IMR-90 (cell line): ENCODE results near the gene RAB9B. TPM values are rescaled to one million over a fixed set of nuclear protein-coding genes. Genes with fewer than 3 reads are reported as not detected.

ENCODE experiments used
- ATAC-seq: fragments of 200-7000 bp; cut with Tn5 transposase; 2 replicates; pipeline ENCODE4 v1.9.1; 2020; ENCODE audit warnings: low read depth, mild to moderate bottlenecking, moderate library complexity
- BruUV-seq: library from RNA; stranded (reverse); fragments of 400-500 nt; replicated peaks from 2 replicates; lab custom pipeline; 2021; lab: Mats Ljungman, UMichigan
- CTCF ChIA-PET: fragments of 300-600 bp; formaldehyde crosslinking; extraction: SDS; loops from one replicate; lab custom pipeline; 2021; ENCODE audit warnings: antibody characterized with exemption; lab: Yijun Ruan, JAX
- POLR2A ChIA-PET: fragments of 300-600 bp; sonication (Branson Sonifier 250); formaldehyde crosslinking; loops from one replicate; lab custom pipeline; 2022; ENCODE audit warnings: antibody characterized with exemption; ENCODE audit not compliant: unreplicated experiment; lab: Charles Lee
- DNase-seq: peaks from one replicate; pipeline ENCODE4 v3.0.0; 2013
- H2AFZ ChIP-seq: replicated peaks from 2 replicates; pipeline ENCODE3; 2013; ENCODE audit warnings: low read length, mild to moderate bottlenecking; ENCODE audit not compliant: poor library complexity
- H2AK5ac ChIP-seq: 2 replicates; pipeline ENCODE4 v1.6.1; 2013; ENCODE audit warnings: low read depth, low read length, inconsistent platforms
- H2AK9ac ChIP-seq: replicated peaks from 2 replicates; pipeline ENCODE3; 2013; ENCODE audit warnings: mild to moderate bottlenecking, low read depth, low read length, moderate library complexity; ENCODE audit not compliant: poor library complexity
- H2BK120ac ChIP-seq: 2 replicates; pipeline ENCODE4 v1.6.1; 2013; ENCODE audit warnings: low read depth, low read length, inconsistent platforms
- H2BK15ac ChIP-seq: 3 replicates; pipeline ENCODE4 v1.6.1; 2013; ENCODE audit warnings: low read depth, low read length, inconsistent platforms
- H2BK20ac ChIP-seq: 2 replicates; pipeline ENCODE4 v1.6.1; 2013; ENCODE audit warnings: low read depth, mild to moderate bottlenecking, inconsistent platforms, low read length, moderate library complexity
- H2BK5ac ChIP-seq: 2 replicates; pipeline ENCODE4 v1.6.1; 2013; ENCODE audit warnings: mild to moderate bottlenecking, low read depth, low read length, inconsistent platforms; ENCODE audit not compliant: poor library complexity, severe bottlenecking
- H3K14ac ChIP-seq: replicated peaks from 2 replicates; pipeline ENCODE4 v1.6.1; 2013; ENCODE audit warnings: low read depth, low read length, inconsistent platforms
- H3K18ac ChIP-seq: 2 replicates; pipeline ENCODE4 v1.6.1; 2013; ENCODE audit warnings: low read depth, low read length, control low read depth
- H3K23ac ChIP-seq: 2 replicates; pipeline ENCODE4 v1.6.1; 2013; ENCODE audit warnings: low read depth, low read length, inconsistent platforms
- H3K27ac ChIP-seq: 2 replicates; pipeline ENCODE4 v1.5.1; 2013; ENCODE audit warnings: mild to moderate bottlenecking, control low read depth, low read length; ENCODE audit not compliant: insufficient read depth
- H3K27me3 ChIP-seq: 2 replicates; pipeline ENCODE4 v1.6.1; 2013; ENCODE audit warnings: low read length; ENCODE audit not compliant: control insufficient read depth, insufficient read depth
- H3K36me3 ChIP-seq: 2 replicates; pipeline ENCODE4 v1.6.1; 2013; ENCODE audit warnings: low read length, mixed read lengths; ENCODE audit not compliant: control insufficient read depth, insufficient read depth
- H3K4ac ChIP-seq: 2 replicates; pipeline ENCODE4 v1.6.1; 2013; ENCODE audit warnings: low read depth, low read length, inconsistent platforms
- H3K4me1 ChIP-seq: 2 replicates; pipeline ENCODE4 v1.6.1; 2013; ENCODE audit warnings: low read length, mixed read lengths; ENCODE audit not compliant: control insufficient read depth, insufficient read depth
- H3K4me2 ChIP-seq: 2 replicates; pipeline ENCODE4 v1.6.1; 2013; ENCODE audit warnings: low read depth, mild to moderate bottlenecking, control low read depth, low read length, moderate library complexity
- H3K4me3 ChIP-seq: 2 replicates; pipeline ENCODE4 v1.5.1; 2013; ENCODE audit warnings: low read depth, mild to moderate bottlenecking, control low read depth, low read length, moderate library complexity; ENCODE audit not compliant: insufficient read depth
- H3K56ac ChIP-seq: 2 replicates; pipeline ENCODE4 v1.6.1; 2013; ENCODE audit warnings: low read length, inconsistent platforms; ENCODE audit not compliant: insufficient read depth; ENCODE audit errors: extremely low read depth
- H3K79me1 ChIP-seq, 2 experiments: 2 replicates each; pipeline ENCODE4 v1.6.1; 2013; ENCODE audit warnings: low read length in 2 of 2, inconsistent platforms in 1 of 2, low read depth in 1 of 2
- H3K9ac ChIP-seq: 2 replicates; pipeline ENCODE4 v1.6.1; 2013; ENCODE audit warnings: low read depth, low read length, control low read depth
- H3K9me1 ChIP-seq: 2 replicates; pipeline ENCODE4 v1.6.1; 2013; ENCODE audit warnings: low read length, inconsistent platforms; ENCODE audit not compliant: insufficient read depth
- H3K9me3 ChIP-seq: 2 replicates; pipeline ENCODE4 v1.6.1; 2013; ENCODE audit warnings: low read length; ENCODE audit not compliant: control insufficient read depth, insufficient read depth
- H4K20me1 ChIP-seq: 2 replicates; pipeline ENCODE4 v1.6.1; 2013; ENCODE audit warnings: low read length, inconsistent platforms; ENCODE audit not compliant: insufficient read depth
- H4K5ac ChIP-seq: 2 replicates; pipeline ENCODE4 v1.6.1; 2013; ENCODE audit warnings: mild to moderate bottlenecking, low read depth, low read length, control low read depth
- H4K8ac ChIP-seq, 2 experiments: 2 replicates each; pipeline ENCODE4 v1.6.1; 2013; ENCODE audit warnings: low read depth in 2 of 2, low read length in 2 of 2, control low read depth in 1 of 2, inconsistent platforms in 1 of 2
- H4K91ac ChIP-seq: 2 replicates; pipeline ENCODE4 v1.6.1; 2013; ENCODE audit warnings: low read depth, low read length, inconsistent platforms; ENCODE audit not compliant: insufficient read depth
- BHLHE40 ChIP-seq: fragments of 150-350 bp; IDR thresholded peaks from 2 replicates; pipeline ENCODE4 v1.6.1; 2016; ENCODE audit warnings: mild to moderate bottlenecking, low read depth, low read length
- CEBPB ChIP-seq: IDR thresholded peaks from 2 replicates; pipeline ENCODE4 v1.6.1; 2012; ENCODE audit warnings: low read depth, low read length, improper control_type of control experiment
- CHD1 ChIP-seq: IDR thresholded peaks from 2 replicates; pipeline ENCODE4 v1.6.1; 2012; ENCODE audit warnings: low read depth, low read length, improper control_type of control experiment
- FOS ChIP-seq: fragments of 150-350 bp; IDR thresholded peaks from 2 replicates; pipeline ENCODE4 v1.6.1; 2016; ENCODE audit warnings: low read depth, low read length
- MAFK ChIP-seq: IDR thresholded peaks from 2 replicates; pipeline ENCODE4 v1.6.1; 2012; ENCODE audit warnings: low read depth, low read length, improper control_type of control experiment
- MAZ ChIP-seq: IDR thresholded peaks from 2 replicates; pipeline ENCODE4 v1.6.1; 2012; ENCODE audit warnings: low read depth, mild to moderate bottlenecking, low read length, improper control_type of control experiment, moderate library complexity, borderline replicate concordance
- MXI1 ChIP-seq: IDR thresholded peaks from 2 replicates; pipeline ENCODE4 v1.6.1; 2012; ENCODE audit warnings: low read depth, mild to moderate bottlenecking, low read length, moderate library complexity, borderline replicate concordance
- NFE2L2 ChIP-seq: fragments of 150-350 bp; IDR thresholded peaks from 2 replicates; pipeline ENCODE4 v1.6.1; 2016; ENCODE audit warnings: low read depth, mild to moderate bottlenecking, low read length
- POLR2A ChIP-seq: IDR thresholded peaks from 2 replicates; pipeline ENCODE4 v1.6.1; 2012; ENCODE audit warnings: mild to moderate bottlenecking, low read depth, low read length
- RAD21 ChIP-seq: IDR thresholded peaks from 2 replicates; pipeline ENCODE4 v1.6.1; 2012; ENCODE audit warnings: low read length, improper control_type of control experiment
- RCOR1 ChIP-seq: IDR thresholded peaks from 2 replicates; pipeline ENCODE4 v1.6.1; 2012; ENCODE audit warnings: mild to moderate bottlenecking, low read length, improper control_type of control experiment; ENCODE audit not compliant: insufficient replicate concordance
- RFX5 ChIP-seq: IDR thresholded peaks from 2 replicates; pipeline ENCODE4 v1.8.0; 2012; ENCODE audit warnings: low read depth, mild to moderate bottlenecking, low read length, moderate library complexity
- SMC3 ChIP-seq: fragments of 150-350 bp; IDR thresholded peaks from 2 replicates; pipeline ENCODE4 v1.6.1; 2016; ENCODE audit warnings: low read depth, mild to moderate bottlenecking, antibody characterized with exemption, low read length, moderate library complexity
- WGBS, 2 experiments: methylation state at CpG; one replicate each; pipeline versions ENCODE4 v1.1.5 to v1.1.7; 2013; ENCODE audit warnings: missing lambda C conversion rate in 2 of 2; ENCODE audit not compliant: insufficient read length in 1 of 2; ENCODE audit errors: extremely low coverage in 2 of 2; 5-methylcytosine and 5-hydroxymethylcytosine counted together
- dilution Hi-C: fragments of 300-500 bp; cut with HindIII; formaldehyde crosslinking; loops from one replicate; pipeline ENCODE4 v1.14.3; 2018; ENCODE audit warnings: low sequenced_read_pairs; ENCODE audit not compliant: unreplicated experiment
- in situ Hi-C: fragments of 300-500 bp; cut with MboI; formaldehyde crosslinking; loops from 3 replicates; pipeline ENCODE4 v1.14.3; 2019; ENCODE audit warnings: low sequenced_read_pairs, inconsistent platforms, mixed read lengths
- intact Hi-C: fragments of 100-400 bp; cut with micrococcal nuclease; formaldehyde crosslinking; loops from 2 replicates; pipeline ENCODE4 v1.10.0; 2022
- polyA plus RNA-seq, 3 experiments: library from polyadenylated mRNA; depleted of rRNA; stranded (reverse); fragments of >200 nt; gene quantifications; 2 replicates each; pipeline ENCODE4 v1.2.3, GENCODE V29; 2012; ENCODE audit warnings: low replicate concordance in 1 of 3
- total RNA-seq: library from RNA; depleted of rRNA; stranded (reverse); fragments of >200 nt; gene quantifications from 2 replicates; pipeline ENCODE4 v1.2.3, GENCODE V29; 2012
- TF ChIP-seq, protein P1 (sequence below): fragments of 150-350 bp; IDR thresholded peaks from 2 replicates; pipeline ENCODE4 v1.6.1; 2016; ENCODE audit warnings: low read depth, mild to moderate bottlenecking, low read length, moderate library complexity, borderline replicate concordance
- TF ChIP-seq, protein P2 (sequence below): conservative IDR thresholded peaks from 2 replicates; pipeline ENCODE4 v1.5.1; 2012; ENCODE audit warnings: mild to moderate bottlenecking, low read depth, low read length, improper control_type of control experiment
- TF ChIP-seq, protein P3 (sequence below): fragments of 150-350 bp; IDR thresholded peaks from 2 replicates; pipeline ENCODE4 v1.6.1; 2017; ENCODE audit warnings: mild to moderate bottlenecking, antibody characterized with exemption, low read length, low read depth

RAB9B gene
- total and polyA plus RNA-seq, 2 of the 4 experiments (the other 2 are of a cell fraction), result 0.58 to 0.90 TPM

- Histone ChIP-seq H3K4me3 (no peak overlapping the region), H3K9me3 (no peaks in the 10 kb centered on the region), H3K36me3 (no peaks in the 10 kb centered on the region), H3K56ac (no peak overlapping the region), H2BK120ac (no peak overlapping the region), H4K8ac (no peak overlapping the region), H4K20me1 (no peaks in the 10 kb centered on the region), H2AK9ac (no peak overlapping the region), H4K5ac (no peak overlapping the region), H4K91ac (no peak overlapping the region), H3K9me1 (no peaks in the 10 kb centered on the region), H3K79me1 (no peaks in the 10 kb centered on the region), H3K9ac (no peak overlapping the region), H3K4ac (no peak overlapping the region), H2AK5ac (no peak overlapping the region), H2BK5ac (no peak overlapping the region), H3K14ac (no peak overlapping the region), H3K18ac (no peak overlapping the region), H2AFZ (no peak overlapping the region), H3K4me2 (no peak overlapping the region), H3K4me1 (no peaks in the 10 kb centered on the region), H3K23ac (no peak overlapping the region), H3K27ac (no peak overlapping the region), H3K27me3 (peaks cover 9% of the 10 kb centered on the region), H2BK20ac (no peak overlapping the region), H2BK15ac (no peak overlapping the region)
- dilution Hi-C loops, result no loop called here
- ChIA-PET POLR2A (no interaction called here), CTCF (no interaction called here)
- intact Hi-C loops, result no loop called here
- no peak for TF ChIP-seq FOS
- TF ChIP-seq RCOR1, result no peak
- TF ChIP-seq, protein P1, sequence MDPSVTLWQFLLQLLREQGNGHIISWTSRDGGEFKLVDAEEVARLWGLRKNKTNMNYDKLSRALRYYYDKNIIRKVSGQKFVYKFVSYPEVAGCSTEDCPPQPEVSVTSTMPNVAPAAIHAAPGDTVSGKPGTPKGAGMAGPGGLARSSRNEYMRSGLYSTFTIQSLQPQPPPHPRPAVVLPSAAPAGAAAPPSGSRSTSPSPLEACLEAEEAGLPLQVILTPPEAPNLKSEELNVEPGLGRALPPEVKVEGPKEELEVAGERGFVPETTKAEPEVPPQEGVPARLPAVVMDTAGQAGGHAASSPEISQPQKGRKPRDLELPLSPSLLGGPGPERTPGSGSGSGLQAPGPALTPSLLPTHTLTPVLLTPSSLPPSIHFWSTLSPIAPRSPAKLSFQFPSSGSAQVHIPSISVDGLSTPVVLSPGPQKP, result no peak
- TF ChIP-seq NFE2L2, result no peak
- TF ChIP-seq, protein P2, sequence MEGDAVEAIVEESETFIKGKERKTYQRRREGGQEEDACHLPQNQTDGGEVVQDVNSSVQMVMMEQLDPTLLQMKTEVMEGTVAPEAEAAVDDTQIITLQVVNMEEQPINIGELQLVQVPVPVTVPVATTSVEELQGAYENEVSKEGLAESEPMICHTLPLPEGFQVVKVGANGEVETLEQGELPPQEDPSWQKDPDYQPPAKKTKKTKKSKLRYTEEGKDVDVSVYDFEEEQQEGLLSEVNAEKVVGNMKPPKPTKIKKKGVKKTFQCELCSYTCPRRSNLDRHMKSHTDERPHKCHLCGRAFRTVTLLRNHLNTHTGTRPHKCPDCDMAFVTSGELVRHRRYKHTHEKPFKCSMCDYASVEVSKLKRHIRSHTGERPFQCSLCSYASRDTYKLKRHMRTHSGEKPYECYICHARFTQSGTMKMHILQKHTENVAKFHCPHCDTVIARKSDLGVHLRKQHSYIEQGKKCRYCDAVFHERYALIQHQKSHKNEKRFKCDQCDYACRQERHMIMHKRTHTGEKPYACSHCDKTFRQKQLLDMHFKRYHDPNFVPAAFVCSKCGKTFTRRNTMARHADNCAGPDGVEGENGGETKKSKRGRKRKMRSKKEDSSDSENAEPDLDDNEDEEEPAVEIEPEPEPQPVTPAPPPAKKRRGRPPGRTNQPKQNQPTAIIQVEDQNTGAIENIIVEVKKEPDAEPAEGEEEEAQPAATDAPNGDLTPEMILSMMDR, result no peak
- TF ChIP-seq BHLHE40, result no peak
- no peak for TF ChIP-seq MXI1
- TF ChIP-seq POLR2A, result no peak
- TF ChIP-seq RAD21, result no peak
- no peak for TF ChIP-seq MAFK
- no peak for TF ChIP-seq RFX5
- no peak for TF ChIP-seq CHD1
- TF ChIP-seq MAZ, result no peak
- no peak for TF ChIP-seq SMC3
- TF ChIP-seq, protein P3, sequence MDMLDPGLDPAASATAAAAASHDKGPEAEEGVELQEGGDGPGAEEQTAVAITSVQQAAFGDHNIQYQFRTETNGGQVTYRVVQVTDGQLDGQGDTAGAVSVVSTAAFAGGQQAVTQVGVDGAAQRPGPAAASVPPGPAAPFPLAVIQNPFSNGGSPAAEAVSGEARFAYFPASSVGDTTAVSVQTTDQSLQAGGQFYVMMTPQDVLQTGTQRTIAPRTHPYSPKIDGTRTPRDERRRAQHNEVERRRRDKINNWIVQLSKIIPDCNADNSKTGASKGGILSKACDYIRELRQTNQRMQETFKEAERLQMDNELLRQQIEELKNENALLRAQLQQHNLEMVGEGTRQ, result no peak
- TF ChIP-seq CEBPB, result no peak
- DNase-seq (no peak), ATAC-seq (no peak)
- in situ Hi-C loops, result loop anchor here (25.0 kb wide), 1 partner anchor 286 kb away; the partner anchor contains the start of gene ZCCHC18
- BruUV-seq, result no TSS peak
- WGBS, 2 experiments, result no CpG with 5 or more reads among the region's 1 CpG
These were observed 6.2 kb downstream of the RAB9B start for GRCh38 chrX:103825881-103826280.
